Neuronal stem cell (in vitro differentiated cells): ENCODE results near the gene RIPPLY2.

Experiments
- DNase-seq: peaks from one replicate; pipeline ENCODE4 v3.0.0-alpha.2; 2013; ENCODE audit warnings: low spot score
- H2AFZ ChIP-seq: one replicate; pipeline ENCODE4 v1.6.1; 2013; ENCODE audit warnings: mild to moderate bottlenecking, low read length, inconsistent platforms
- H2AK5ac ChIP-seq: 2 replicates; pipeline ENCODE4 v1.6.1; 2013; ENCODE audit warnings: low read depth, mild to moderate bottlenecking, inconsistent platforms, low read length, moderate library complexity, mixed read lengths
- H2BK120ac ChIP-seq: 2 replicates; pipeline ENCODE4 v1.6.1; 2013; ENCODE audit warnings: low read depth, mild to moderate bottlenecking, inconsistent platforms, low read length, moderate library complexity, mixed read lengths
- H2BK12ac ChIP-seq: one replicate; pipeline ENCODE4 v1.6.1; 2013; ENCODE audit warnings: low read length, inconsistent platforms
- H2BK15ac ChIP-seq: 2 replicates; pipeline ENCODE4 v1.6.1; 2013; ENCODE audit warnings: mild to moderate bottlenecking, low read length, inconsistent platforms, mixed read lengths
- H2BK5ac ChIP-seq: one replicate; pipeline ENCODE4 v1.6.1; 2013; ENCODE audit warnings: inconsistent platforms, mild to moderate bottlenecking, low read length, moderate library complexity
- H3K14ac ChIP-seq: one replicate; pipeline ENCODE4 v1.6.1; 2013; ENCODE audit warnings: low read length, inconsistent platforms
- H3K18ac ChIP-seq: 2 replicates; pipeline ENCODE4 v1.6.1; 2013; ENCODE audit warnings: low read length, inconsistent platforms
- H3K23ac ChIP-seq: 2 replicates; pipeline ENCODE4 v1.6.1; 2013; ENCODE audit warnings: low read depth, mild to moderate bottlenecking, mixed read lengths, low read length, inconsistent platforms; ENCODE audit not compliant: poor library complexity
- H3K27ac ChIP-seq: replicated peaks from 3 replicates; pipeline ENCODE4 v1.5.1; 2013; ENCODE audit warnings: low read length, inconsistent platforms
- H3K27me3 ChIP-seq, 3 experiments: 2 replicates each; pipeline ENCODE4 v1.6.1; 2013; ENCODE audit warnings: low read length in 3 of 3, mild to moderate bottlenecking in 2 of 3, inconsistent platforms in 1 of 3, low read depth in 1 of 3, mixed read lengths in 1 of 3, moderate library complexity in 1 of 3; ENCODE audit not compliant: control insufficient read depth in 3 of 3, insufficient read depth in 3 of 3
- H3K36me3 ChIP-seq, 2 donors: replicated peaks in 1 of 2; 2 replicates each; pipeline ENCODE4 v1.6.1; 2013; ENCODE audit warnings: low read length in 2 of 2; ENCODE audit not compliant: control insufficient read depth in 2 of 2, insufficient read depth in 2 of 2
- H3K4ac ChIP-seq: 2 replicates; pipeline ENCODE4 v1.6.1; 2013; ENCODE audit warnings: inconsistent platforms, mild to moderate bottlenecking, low read length, moderate library complexity
- H3K4me1 ChIP-seq, 2 donors: 1 replicate in 1 of 2; 2 replicates in 1 of 2; pipeline ENCODE4 v1.6.1; 2013; ENCODE audit warnings: low read length in 2 of 2, low read depth in 1 of 2; ENCODE audit not compliant: control insufficient read depth in 2 of 2, insufficient read depth in 1 of 2
- H3K4me2 ChIP-seq: one replicate; pipeline ENCODE4 v1.6.1; 2013; ENCODE audit warnings: mild to moderate bottlenecking, low read length, inconsistent platforms; ENCODE audit not compliant: insufficient read depth, poor library complexity, severe bottlenecking
- H3K4me3 ChIP-seq, 2 donors: 2 replicates each; pipeline ENCODE4 v1.5.1; 2013; ENCODE audit warnings: low read length in 2 of 2, mild to moderate bottlenecking in 2 of 2, inconsistent platforms in 1 of 2, moderate library complexity in 1 of 2
- H3K79me1 ChIP-seq: one replicate; pipeline ENCODE4 v1.6.1; 2013; ENCODE audit warnings: low read depth, mild to moderate bottlenecking, inconsistent platforms, low read length, moderate library complexity
- H3K9ac ChIP-seq: one replicate; pipeline ENCODE4 v1.6.1; 2013; ENCODE audit warnings: mild to moderate bottlenecking, low read depth, low read length, inconsistent platforms; ENCODE audit not compliant: poor library complexity
- H3K9me3 ChIP-seq, 2 donors: replicated peaks in 1 of 2; 2 replicates each; pipeline versions ENCODE3 to v1.6.1; 2013; ENCODE audit warnings: low read length in 2 of 2, mild to moderate bottlenecking in 2 of 2, inconsistent platforms in 1 of 2, low read depth in 1 of 2, mixed read lengths in 1 of 2, moderate library complexity in 1 of 2; ENCODE audit not compliant: control insufficient read depth in 2 of 2, insufficient read depth in 1 of 2
- H4K8ac ChIP-seq: one replicate; pipeline ENCODE4 v1.6.1; 2013; ENCODE audit warnings: low read depth, mild to moderate bottlenecking, inconsistent platforms, low read length, moderate library complexity
- H4K91ac ChIP-seq: one replicate; pipeline ENCODE4 v1.6.1; 2013; ENCODE audit warnings: low read length, low read depth, mild to moderate bottlenecking, inconsistent platforms; ENCODE audit not compliant: poor library complexity
- WGBS, 2 donors: extraction: QIAGEN DNeasy Blood & Tissue Kit; methylation state at CpG; one replicate each; pipeline ENCODE4 v1.1.7; 2013; ENCODE audit warnings: missing lambda C conversion rate in 2 of 2, mixed read lengths in 1 of 2; ENCODE audit not compliant: insufficient read length in 2 of 2, insufficient replicate concordance in 1 of 2; ENCODE audit errors: extremely low coverage in 2 of 2; 5-methylcytosine and 5-hydroxymethylcytosine counted together

The RIPPLY2 gene

DNA sequence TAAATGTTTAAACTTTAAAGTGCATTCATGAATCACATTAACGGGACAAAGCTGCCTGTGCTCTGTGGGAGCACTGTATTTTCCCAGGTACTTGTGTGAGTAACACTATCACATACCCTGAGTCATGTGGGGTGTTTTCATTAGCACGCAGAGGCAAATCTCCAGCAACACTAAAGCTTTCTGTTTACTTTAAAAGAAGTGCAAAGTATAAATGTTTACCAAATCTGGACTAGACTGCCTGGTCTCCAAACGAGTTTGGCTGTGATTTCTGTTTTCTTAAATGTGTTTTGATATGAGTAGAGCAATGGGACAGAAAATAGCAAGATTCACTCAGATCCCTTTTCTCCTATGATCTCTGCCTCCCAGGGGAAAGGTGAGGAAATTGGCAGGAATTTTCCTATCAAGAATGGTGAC is 28.8 kb upstream of the RIPPLY2 start:
- no CpG with 5 or more reads among the region's 3 CpGs for WGBS, 2 donors

DNA sequence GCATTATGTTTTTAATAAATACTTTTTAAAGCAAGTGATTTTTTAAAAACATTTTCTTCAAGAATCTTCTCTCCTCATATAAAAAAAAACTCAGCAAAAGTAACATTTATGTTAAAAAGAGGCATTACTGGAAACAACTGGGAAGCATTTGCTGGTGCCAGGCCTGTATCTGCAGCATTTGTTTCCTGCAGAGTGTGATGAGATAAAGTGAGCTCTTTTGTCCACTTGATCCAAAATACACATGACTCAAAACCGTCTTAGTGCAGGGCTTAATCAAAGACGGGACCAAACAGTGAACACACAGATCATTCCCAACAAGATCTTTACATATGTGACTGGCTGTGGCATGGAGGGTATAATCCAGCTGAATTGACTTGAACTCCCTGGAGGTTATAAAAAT is 28.3 kb upstream of the RIPPLY2 start:
- Histone ChIP-seq H3K18ac (no peak overlapping the region), H2AFZ (no peak overlapping the region), H4K91ac (no peak overlapping the region), H3K79me1 (no peaks in the 10 kb centered on the region), H2AK5ac (no peak overlapping the region), H2BK12ac (no peak overlapping the region), H3K27me3 (no peaks in the 10 kb centered on the region), H3K4me3 (no peak overlapping the region), H3K14ac (no peak overlapping the region), H2BK120ac (no peak overlapping the region), H3K4me2 (no peak overlapping the region), H2BK15ac (no peak overlapping the region), H3K4ac (no peak overlapping the region), H2BK5ac (no peak overlapping the region), H3K4me1 (peaks cover 3 to 7% of the 10 kb centered on the region in 2 donors), H3K9me3 (no peaks in the 10 kb centered on the region), H4K8ac (no peak overlapping the region), H3K23ac (no peak overlapping the region), H3K27ac (no peak overlapping the region), H3K36me3 (no peaks in the 10 kb centered on the region), H3K9ac (no peak overlapping the region)
- WGBS, 2 donors = no CpG with 5 or more reads among the region's 2 CpGs
- no peak for DNase-seq

More for the DNA sequence above, 28.8 kb upstream of the RIPPLY2 start:
- no peak overlapping the region for H3K14ac ChIP-seq
- no peak overlapping the region for H3K23ac ChIP-seq
- H3K9ac ChIP-seq = no peak overlapping the region
- no peak overlapping the region for H3K18ac ChIP-seq
- H2BK120ac ChIP-seq = no peak overlapping the region
- no peak overlapping the region for H3K4me2 ChIP-seq
- no peaks in the 10 kb centered on the region for H3K79me1 ChIP-seq
- H4K91ac ChIP-seq = no peak overlapping the region
- H2BK12ac ChIP-seq = no peak overlapping the region
- H3K4ac ChIP-seq = no peak overlapping the region
- peaks cover 3 to 7% of the 10 kb centered on the region in 2 donors for H3K4me1 ChIP-seq
- no peak overlapping the region for H2AK5ac ChIP-seq
- no peak overlapping the region for H3K27ac ChIP-seq
- H4K8ac ChIP-seq = no peak overlapping the region
- no peaks in the 10 kb centered on the region for H3K27me3 ChIP-seq
- H3K9me3 ChIP-seq = no peaks in the 10 kb centered on the region
- no peak overlapping the region for H2BK15ac ChIP-seq
- DNase-seq = no peak
- no peak overlapping the region for H2BK5ac ChIP-seq
- no peaks in the 10 kb centered on the region for H3K36me3 ChIP-seq
- H2AFZ ChIP-seq = no peak overlapping the region
- no peak overlapping the region for H3K4me3 ChIP-seq

DNA sequence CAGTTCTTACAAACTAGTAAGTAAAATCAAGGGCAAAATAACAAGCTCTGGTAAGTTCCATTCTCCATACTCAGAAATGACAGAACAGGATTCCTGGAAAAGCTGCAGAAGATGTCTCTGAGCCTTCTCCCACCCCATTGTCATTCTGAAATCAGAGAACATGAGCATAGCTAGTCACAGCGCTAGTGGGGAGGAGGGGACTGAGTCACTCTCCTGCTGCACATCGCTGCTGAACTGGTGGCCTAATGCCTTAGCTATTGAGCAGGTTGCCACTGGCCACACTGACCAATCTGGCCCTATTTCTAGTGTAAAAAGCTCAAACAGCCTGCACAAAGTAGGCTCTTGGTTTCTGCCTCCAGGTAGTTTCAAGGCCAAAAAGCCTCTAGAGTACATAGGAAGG is 26.1 kb upstream of the RIPPLY2 start:
- no peak overlapping the region for H3K14ac ChIP-seq
- no peak overlapping the region for H3K18ac ChIP-seq
- H3K4ac ChIP-seq = no peak overlapping the region
- H3K79me1 ChIP-seq = no peaks in the 10 kb centered on the region
- no peak for DNase-seq
- H3K23ac ChIP-seq = no peak overlapping the region
- no peak overlapping the region for H2BK15ac ChIP-seq
- no peaks in the 10 kb centered on the region for H3K9me3 ChIP-seq
- no peak overlapping the region for H4K8ac ChIP-seq
- H3K27ac ChIP-seq = no peak overlapping the region
- no peak overlapping the region for H2BK5ac ChIP-seq
- H2AFZ ChIP-seq = peak overlapping the region; percentile 56
- H3K4me3 ChIP-seq = no peak overlapping the region
- H2AK5ac ChIP-seq = no peak overlapping the region
- no peak overlapping the region for H2BK120ac ChIP-seq
- no peaks in the 10 kb centered on the region for H3K27me3 ChIP-seq
- peaks cover 3 to 5% of the 10 kb centered on the region in 2 donors for H3K4me1 ChIP-seq
- H3K4me2 ChIP-seq = no peak overlapping the region
- no peak overlapping the region for H4K91ac ChIP-seq
- no peaks in the 10 kb centered on the region for H3K36me3 ChIP-seq
- H3K9ac ChIP-seq = no peak overlapping the region
- no CpG with 5 or more reads among the region's 2 CpGs for WGBS, 2 donors
- no peak overlapping the region for H2BK12ac ChIP-seq

DNA sequence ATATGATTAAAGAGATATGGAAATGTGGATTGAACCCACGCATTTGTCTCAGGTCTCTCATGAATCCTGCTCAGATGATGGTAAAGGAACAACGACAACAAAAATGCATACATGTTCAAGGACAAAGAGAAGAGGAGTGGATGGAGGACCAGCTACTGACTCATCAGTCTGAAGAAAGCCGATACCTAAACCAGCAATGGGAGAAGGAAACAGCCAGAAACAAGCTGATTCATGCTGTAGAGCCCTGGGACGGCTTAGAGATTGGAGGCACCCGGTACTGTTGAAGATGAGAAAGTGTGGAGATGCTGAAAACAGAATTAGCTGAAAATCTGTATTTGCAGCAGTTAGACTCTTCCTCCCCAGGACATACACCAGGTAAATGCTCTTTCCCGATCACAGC is 14.4 kb upstream of the RIPPLY2 start:
- no peaks in the 10 kb centered on the region for H3K36me3 ChIP-seq
- no peak for DNase-seq
- H3K4me1 ChIP-seq = peaks cover 0 to 3% of the 10 kb centered on the region in 2 donors
- H3K18ac ChIP-seq = no peak overlapping the region
- H2AK5ac ChIP-seq = no peak overlapping the region
- no peak overlapping the region for H3K14ac ChIP-seq
- H2BK5ac ChIP-seq = no peak overlapping the region
- H3K23ac ChIP-seq = no peak overlapping the region
- H2BK15ac ChIP-seq = no peak overlapping the region
- no peaks in the 10 kb centered on the region for H3K9me3 ChIP-seq
- H2AFZ ChIP-seq = no peak overlapping the region
- H3K4me3 ChIP-seq = no peak overlapping the region
- H2BK120ac ChIP-seq = no peak overlapping the region
- no peaks in the 10 kb centered on the region for H3K79me1 ChIP-seq
- no peak overlapping the region for H3K4ac ChIP-seq
- H2BK12ac ChIP-seq = no peak overlapping the region
- WGBS, 2 donors = no CpG with 5 or more reads among the region's 6 CpGs
- H4K8ac ChIP-seq = no peak overlapping the region
- no peak overlapping the region for H3K27ac ChIP-seq
- H3K4me2 ChIP-seq = no peak overlapping the region
- H4K91ac ChIP-seq = no peak overlapping the region
- no peak overlapping the region for H3K9ac ChIP-seq
- H3K27me3 ChIP-seq = no peaks in the 10 kb centered on the region
